Fibroblast of skin of right biceps (primary cell): ENCODE results near the gene CRYZ.
"Not testable (repeated sequence)": the region's sequence is repeated elsewhere in the genome, so short reads cannot be mapped to it uniquely, and the experiment has no call there.

Source experiments
- DNase-seq: peaks from one replicate; pipeline ENCODE4 v3.0.0-alpha.2; 2013

CRYZ gene, protein sequence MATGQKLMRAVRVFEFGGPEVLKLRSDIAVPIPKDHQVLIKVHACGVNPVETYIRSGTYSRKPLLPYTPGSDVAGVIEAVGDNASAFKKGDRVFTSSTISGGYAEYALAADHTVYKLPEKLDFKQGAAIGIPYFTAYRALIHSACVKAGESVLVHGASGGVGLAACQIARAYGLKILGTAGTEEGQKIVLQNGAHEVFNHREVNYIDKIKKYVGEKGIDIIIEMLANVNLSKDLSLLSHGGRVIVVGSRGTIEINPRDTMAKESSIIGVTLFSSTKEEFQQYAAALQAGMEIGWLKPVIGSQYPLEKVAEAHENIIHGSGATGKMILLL

DNA sequence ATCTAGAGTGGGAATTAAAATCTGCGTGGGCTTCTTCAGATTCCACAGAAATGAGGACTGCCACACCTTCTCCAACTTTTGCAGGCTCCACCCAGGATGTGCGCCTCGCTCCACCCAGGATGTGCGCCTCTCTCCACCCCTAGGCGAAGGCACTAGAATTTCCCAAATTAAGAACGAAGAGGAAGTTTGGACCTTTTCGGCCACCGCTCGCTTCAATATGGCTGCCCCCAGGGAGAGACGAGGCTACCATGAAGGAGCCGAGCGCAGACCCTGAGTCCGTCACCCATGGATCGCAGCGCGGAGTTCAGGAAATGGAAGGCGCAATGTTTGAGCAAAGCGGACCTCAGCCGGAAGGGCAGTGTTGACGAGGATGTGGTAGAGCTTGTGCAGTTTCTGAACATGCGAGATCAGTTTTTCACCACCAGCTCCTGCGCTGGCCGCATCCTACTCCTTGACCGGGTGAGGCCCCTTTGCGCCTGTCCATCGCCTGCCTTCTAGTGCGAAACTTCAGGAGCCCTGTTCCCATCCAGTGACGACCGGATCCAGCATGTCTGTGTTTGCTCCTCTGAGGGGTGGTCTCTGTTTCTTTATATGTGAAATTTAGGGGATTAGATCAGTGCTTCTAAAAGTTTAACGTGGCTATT lies at the start of gene CRYZ, which contains the start of gene TYW3:
CRYZ (minus strand) TSS at position 91 of the 644 bp plus-strand sequence. CDS start 8,229 bp downstream, outside the sequence.
TYW3 (plus strand) TSS at position 193 of the 644 bp plus-strand sequence; CDS start at position 286, 93 bp downstream.
- peak; percentile 95 for DNase-seq

DNA sequence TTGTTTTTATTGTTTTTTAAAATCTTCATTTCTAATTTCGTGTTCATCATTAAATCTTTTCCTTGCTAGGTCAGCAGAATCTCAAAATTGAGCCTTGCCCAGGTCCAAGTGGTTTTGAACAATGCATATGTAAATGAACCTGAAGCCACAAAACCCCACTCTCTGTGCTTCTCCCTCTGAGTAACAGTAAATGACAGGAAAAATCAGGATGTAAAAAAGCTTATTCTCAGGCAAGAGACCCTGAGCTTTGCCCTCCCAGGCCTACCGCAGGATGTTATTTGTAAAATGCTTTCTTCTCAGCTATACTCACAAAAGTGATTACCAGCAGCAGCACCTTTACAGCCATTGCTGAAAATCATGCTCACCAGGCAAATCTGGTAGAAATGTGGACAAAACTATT lies 47.7 kb upstream of the CRYZ start:
- no peak for DNase-seq

- no peak for DNase-seq
Measured at GRCh38 chr1:74779750-74780149, 46.9 kb upstream of the CRYZ start.

GRCh38 chr1:74777525-74777924 lies 44.7 kb upstream of the CRYZ start:
- no peak for DNase-seq

GRCh38 chr1:74775735-74776134 lies 42.9 kb upstream of the CRYZ start:
- no peak for DNase-seq

- no peak for DNase-seq
Measured at GRCh38 chr1:74773582-74773981, 40.7 kb upstream of the CRYZ start.

- DNase-seq: no peak
Measured at GRCh38 chr1:74772945-74773344, 40.1 kb upstream of the CRYZ start.

DNA sequence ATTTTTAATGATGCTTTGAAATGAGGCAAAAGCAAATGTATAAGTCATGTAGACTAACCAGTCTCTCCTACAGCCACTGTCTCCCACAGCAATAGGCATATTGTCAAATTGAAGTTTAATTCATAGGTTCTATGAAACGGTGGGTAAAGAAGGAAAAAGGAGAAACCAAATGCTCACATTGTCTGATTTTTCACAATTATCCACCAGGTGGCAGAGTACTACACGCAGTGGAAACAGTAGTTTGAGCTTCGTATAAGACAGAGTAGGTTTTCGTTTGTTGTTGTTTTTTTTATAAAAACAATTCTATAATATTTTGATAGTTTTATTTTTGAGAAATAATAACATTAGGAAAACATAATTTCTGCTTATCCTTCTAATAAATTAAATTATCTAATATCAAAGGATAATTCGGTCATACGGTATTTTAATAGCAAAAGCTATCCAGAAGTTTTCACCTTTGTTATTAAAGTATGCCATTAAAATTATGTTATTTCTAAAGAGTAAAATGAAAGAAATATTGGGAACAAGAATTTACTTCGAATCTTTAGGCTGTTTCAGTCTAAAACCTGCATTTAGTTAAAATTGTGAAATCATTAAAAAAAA lies 39.2 kb upstream of the CRYZ start:
- peak; percentile 48 for DNase-seq

- no peak for DNase-seq
Measured at GRCh38 chr1:74767490-74767889, 34.6 kb upstream of the CRYZ start.

- DNase-seq: no peak
Measured at GRCh38 chr1:74766579-74766978, 33.7 kb upstream of the CRYZ start.

DNA sequence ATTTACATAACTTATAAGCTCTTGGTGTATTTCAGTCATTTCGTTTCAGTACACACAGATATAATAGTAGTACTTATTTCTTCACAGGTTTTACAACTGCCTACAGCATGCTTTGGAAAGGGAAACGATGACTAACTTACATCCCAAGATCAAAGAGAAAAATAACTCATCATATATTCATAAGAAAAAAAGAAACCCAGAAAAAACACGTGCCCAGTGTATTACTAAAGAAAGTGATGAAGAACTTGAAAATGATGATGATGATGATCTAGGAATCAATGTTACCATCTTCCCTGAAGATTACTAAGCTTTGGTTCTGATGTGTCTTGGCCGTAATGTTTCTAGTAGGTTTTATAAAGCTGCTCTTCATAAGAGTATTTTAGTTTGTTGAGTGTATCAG lies 31.0 kb upstream of the CRYZ start:
- DNase-seq: no peak

- not testable (repeated sequence) for DNase-seq
Measured at GRCh38 chr1:74756650-74757049, 23.8 kb upstream of the CRYZ start.

DNA sequence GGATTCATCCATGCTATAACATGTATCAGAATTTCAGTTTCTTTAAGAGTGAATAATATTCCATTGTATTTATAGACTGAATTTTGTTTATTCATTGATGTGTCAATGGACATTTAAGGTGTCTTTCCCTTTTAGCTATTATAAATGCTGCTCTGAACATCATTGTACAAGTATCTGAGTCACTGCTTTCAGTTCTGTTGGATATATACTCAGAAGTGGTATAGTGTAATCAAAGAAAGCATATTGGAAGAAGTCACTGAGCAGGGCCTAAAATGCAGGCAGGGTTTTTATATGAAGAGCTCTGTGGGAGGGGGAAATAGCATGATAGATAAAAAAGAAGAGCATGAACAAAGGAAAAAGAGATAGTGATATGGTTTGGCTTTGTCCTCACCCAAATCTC lies 22.6 kb upstream of the CRYZ start:
- DNase-seq: no peak

GRCh38 chr1:74753104-74753503 lies 20.3 kb upstream of the CRYZ start:
- DNase-seq: no peak

DNA sequence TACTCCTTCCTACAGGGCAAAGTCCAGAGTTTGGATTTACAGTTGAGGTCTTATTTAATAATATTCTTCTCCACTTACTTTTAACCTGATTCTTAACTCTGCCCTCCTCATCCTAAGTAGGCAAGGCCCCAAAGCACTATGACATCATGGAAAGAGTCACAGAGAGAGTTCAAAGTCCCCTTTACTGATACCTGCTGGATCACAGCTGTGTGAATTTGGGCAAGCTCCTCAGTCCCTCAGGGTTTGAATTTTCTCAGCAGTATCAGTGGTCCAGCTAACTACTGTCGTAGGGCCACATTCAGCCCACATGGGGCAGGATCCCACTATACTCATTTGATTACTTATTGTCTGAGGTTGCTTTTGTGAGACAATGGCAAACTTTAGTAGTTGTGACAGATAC lies 16.1 kb upstream of the CRYZ start:
- no peak for DNase-seq

- not testable (repeated sequence) for DNase-seq
Measured at GRCh38 chr1:74745247-74745646, 12.4 kb upstream of the CRYZ start.

DNA sequence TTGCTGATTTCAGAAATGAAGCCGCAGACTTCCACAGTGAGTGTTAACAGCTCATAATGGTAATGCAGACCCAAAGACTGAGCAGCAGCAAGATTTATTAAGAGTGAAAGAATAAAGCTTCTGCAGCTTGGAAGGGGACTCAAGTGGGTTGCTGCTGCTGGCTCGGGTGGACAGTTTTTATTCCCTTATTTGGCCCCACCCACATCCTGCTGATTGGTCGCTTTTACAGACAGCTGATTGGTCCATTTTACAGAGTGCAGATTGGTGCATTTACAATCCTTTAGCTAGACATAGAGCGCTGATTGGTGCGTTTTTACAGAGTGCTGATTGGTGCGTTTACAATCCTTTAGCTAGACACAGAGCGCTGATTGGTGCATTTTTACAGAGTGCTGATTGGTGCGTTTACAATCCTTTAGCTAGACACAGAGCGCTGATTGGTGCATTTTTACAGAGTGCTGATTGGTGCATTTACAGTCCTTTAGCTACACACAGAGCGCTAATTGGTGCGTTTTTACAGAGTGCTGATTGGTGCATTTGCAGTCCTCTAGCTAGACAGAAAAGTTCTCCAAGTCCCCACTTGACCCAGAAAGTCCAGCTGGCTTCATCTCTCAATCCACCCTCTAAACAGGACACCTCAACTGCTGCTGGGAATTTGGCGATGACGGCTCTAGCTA lies 7.6 kb upstream of the CRYZ start:
- not testable (repeated sequence) for DNase-seq

DNA sequence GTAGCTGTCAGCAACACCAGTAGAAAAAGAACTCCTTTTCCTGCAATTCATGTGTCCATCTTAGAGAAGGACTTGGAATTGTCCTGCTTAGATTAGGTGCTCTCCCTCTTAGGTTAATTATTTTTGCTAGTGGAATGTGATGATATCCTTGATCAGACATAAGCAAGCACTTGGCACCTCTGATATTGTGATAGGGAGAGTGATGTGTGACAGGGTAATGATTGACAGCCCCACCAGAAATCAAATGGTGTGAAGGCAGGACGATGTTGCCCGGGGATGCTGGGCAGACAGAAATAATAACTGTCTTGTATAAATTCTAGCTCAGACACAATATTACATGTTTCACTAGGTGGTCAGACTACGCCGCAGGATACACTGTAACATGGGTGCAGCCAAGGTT lies 4.5 kb upstream of the CRYZ start:
- DNase-seq: no peak

DNA sequence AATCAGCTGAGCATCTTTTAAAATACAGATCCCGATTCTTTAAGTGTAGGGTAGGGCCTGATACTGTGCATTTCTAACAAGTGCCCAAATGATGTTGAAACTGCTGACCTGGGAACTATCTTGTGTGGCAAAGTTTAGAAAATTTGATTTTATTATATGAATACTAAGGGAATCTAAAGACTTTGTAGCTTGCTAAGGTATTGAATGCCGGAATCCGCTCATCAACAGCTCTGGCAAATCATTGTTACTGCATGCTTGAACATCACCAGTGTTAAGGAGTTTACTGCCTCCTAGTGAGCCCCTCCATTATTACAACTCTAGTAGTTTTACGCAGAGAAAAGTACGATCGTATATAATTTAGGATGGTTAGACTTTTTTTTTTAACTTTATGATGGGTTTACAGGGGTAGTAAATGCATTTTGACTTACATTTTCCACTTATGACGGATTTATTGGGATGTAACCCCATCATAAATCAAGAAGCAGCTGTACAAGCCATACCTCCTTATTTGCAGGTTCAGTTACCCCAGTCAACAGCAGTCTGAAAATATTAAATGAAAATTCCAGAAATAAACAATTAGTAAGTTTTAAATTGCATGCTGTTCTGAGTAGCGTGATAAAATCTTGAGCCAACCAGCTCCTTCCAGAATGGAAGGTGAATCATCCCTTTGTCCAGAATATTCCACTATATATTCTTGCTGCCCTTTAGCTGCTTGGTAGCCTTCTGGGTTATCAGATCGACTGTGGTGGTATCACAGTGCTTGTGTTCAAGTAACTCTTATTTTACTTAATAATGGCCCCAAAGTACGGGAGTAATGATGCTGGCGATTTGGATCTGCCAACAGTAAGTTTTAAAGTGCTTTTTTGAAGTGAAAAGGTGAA lies 994 bp upstream of the CRYZ start:
- peak; percentile 77 for DNase-seq

DNA sequence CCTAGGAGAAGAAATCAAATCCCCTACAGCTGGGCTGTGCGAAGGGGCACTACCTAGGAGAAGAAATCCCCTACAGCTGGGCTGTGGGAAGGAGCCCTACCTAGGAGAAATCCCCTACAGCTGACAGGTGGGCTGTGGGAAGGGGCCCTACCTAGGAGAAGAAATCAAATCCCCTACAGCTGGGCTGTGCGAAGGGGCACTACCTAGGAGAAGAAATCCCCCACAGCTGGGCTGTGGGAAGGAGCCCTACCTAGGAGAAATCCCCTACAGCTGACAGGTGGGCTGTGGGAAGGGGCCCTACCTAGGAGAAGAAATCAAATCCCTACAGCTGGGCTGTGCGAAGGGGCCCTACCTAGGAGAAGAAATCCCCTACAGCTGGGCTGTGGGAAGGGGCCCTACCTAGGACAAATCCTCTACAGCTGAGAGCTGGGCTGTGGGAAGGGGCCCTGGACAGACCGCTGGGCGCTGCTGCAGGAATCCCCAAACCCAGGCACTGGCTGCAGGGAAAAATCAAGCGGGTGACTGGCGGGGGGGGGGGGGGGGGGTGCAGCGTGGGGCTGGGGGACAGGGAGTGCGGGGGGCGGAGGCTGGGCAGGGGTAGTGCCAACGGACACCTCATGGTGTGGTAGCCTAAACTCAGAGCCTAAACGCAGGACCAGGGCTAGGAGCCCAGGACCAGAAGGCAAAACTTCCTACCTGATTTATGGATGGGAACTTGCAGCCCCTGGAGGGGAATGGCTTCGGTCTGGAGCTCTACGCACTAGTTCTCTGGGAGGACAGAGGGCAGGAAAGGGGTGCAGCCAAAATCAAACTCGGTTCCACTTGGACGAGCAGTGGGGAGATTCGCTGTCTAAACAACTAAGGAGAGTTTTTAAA lies 541 bp downstream of the CRYZ start:
- not testable (repeated sequence) for DNase-seq

DNA sequence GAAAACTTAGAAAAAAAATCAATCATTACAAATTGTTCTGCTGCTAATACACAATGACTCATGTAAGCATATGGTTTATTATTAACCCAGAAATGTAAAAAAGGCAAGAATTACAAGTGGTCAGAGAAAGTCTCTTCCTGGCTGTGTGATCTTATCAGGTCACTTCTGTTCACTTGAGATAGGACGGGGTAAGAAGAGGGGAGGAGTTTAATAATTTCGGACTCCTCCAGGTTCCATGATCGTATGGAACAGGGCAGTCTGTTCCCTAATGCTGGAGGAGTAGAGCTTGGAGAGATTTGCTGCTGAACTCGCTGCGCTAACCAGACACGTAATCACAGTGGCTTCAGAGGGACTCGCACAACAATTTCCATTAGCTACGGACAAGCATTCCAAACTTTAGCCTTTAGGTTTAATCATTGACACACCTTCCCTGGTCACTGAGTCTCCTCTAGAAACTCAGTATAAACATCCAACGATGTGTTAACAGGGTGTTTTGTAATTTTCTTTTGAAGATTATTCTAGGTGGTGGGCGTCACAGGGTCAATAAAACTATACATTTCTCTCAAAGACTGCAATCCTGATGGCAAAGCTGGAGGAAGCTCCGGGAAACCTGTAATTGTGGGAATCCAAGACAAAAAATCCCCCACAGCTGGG lies 1.3 kb downstream of the CRYZ start:
- peak; percentile 11 for DNase-seq
